ENCODE data around the gene BBIP1. TPM values are rescaled to one million over a fixed set of nuclear protein-coding genes. Genes with fewer than 3 reads are reported as not detected.
A peak's percentile ranks its signal among the peaks of the same experiment; 100 is the strongest.

BBIP1 gene
- total and polyA plus RNA-seq, 10 of the 15 experiments (the other 5 are each of a cell fraction or from before 2014, with no cell fraction given): 13.8 to 40.8 (median 31.3) TPM

- TF ChIP-seq ATF2 (IDR thresholded peaks at IDR 0.05; ENCODE audit: low read length) (peak; percentile 44; the same call in 1 of the 2 replicates), POLR2A (IDR thresholded peaks at IDR 0.05; ENCODE audit: low read depth, low read length) (peak; percentile 77)
Measured at GRCh38 chr10:110872145-110872983, 46.6 kb downstream of the BBIP1 start (continued).

DNA sequence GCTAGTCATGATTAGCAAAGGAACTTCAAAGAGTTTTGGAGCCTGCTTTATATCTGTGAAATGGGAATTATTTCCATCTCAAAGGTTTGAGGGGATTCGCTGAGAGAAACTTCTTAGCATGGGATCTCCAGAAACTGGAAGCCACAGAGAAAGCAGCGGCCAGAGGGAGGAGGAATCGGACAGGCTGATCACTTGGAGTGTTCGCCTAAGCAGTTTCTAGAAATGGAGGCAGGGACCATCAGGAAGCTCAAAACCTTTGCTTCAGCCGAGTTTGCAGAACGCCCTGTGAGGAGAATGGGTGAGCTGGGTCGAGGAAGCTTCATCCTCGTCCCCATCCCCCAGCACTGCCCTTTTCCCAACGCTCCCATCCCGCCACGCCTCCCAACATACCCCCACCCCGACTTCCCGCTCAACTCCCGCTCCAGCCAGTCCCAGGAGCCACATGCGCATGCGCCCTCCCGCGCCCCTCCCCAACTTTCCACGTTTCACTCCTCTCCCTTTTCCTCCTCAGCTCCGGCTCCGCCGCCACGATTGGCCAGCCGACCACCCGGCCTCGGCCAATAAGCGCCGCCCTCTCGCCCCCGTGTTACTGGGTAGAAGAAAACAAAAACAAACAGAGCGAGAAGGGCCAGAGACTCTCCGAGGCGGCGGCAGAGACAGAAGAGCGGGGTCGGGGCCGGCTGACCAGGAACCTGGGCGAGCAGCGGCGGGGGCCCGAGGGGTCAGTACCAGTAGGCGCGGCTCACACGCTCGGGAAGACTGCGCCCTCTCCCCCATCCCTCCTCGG lies 47.5 kb downstream of the BBIP1 start, which contains the start of gene PDCD4:
TSS of gene PDCD4 (plus strand) at position 631 of the 787 bp plus-strand sequence. CDS start 4,100 bp downstream, outside the sequence.
- no peaks in the 10 kb centered on the region for H3K9me3 ChIP-seq (replicated peaks; ENCODE audit: control insufficient read depth, insufficient read depth, low read length)
- H3K27me3 ChIP-seq (replicated peaks in 1 of 2; ENCODE audit: control insufficient read depth in 2 of 2, insufficient read depth in 2 of 2, low read length in 1 of 2): no peaks in the 10 kb centered on the region
- H4K20me1 ChIP-seq (ENCODE audit: control insufficient read depth, insufficient read depth): no peaks in the 10 kb centered on the region
- intact Hi-C loops (cut with micrococcal nuclease; ENCODE audit: unreplicated experiment) (loop anchor here (1.0 to 10.0 kb wide), 5 partner anchors 28 to 367 kb away; no protein-coding TSS in a partner anchor), in situ Hi-C loops (cut with MboI) (no loop called here)
- POLR2A ChIA-PET: interaction anchor here (0.6 to 1.9 kb wide), 15 partner anchors 9 to 448 kb away, joined by 3 to 24 read pairs (median 4); partner anchors contain the start of gene SHOC2
- CTCF ChIA-PET: interaction anchor here (0.8 to 1.1 kb wide), 5 partner anchors 11 to 68 kb away, joined by 3 to 8 read pairs (median 5); no protein-coding TSS in a partner anchor
- TSS peak; percentile 96 for BruUV-seq (replicated peaks)
- H3K36me3 ChIP-seq (ENCODE audit: control insufficient read depth in 2 of 2, insufficient read depth in 2 of 2, low read length in 1 of 2): no peaks in the 10 kb centered on the region
- ATAC-seq (peak; percentile 78), DNase-seq (ENCODE audit: low read depth, low spot score) (peak; percentile 86), FAIRE-seq (peak; percentile 44)
- peaks cover 48% of the 10 kb centered on the region for H3K4me1 ChIP-seq (ENCODE audit: control insufficient read depth, insufficient read depth, low read length)
- H2AFZ ChIP-seq (ENCODE audit: control insufficient read depth, low read depth, low read length): peak within 1 kb of the TSS; percentile 66
- H3K4me2 ChIP-seq (ENCODE audit: control insufficient read depth, insufficient read depth): peak within 1 kb of the TSS; percentile 100
- RAD21 ChIA-PET (ENCODE audit: unreplicated experiment): interaction anchor here (0.6 to 3.2 kb wide), 18 partner anchors 8 to 260 kb away, joined by 3 to 40 read pairs (median 6); partner anchors contain the start of genes BBIP1 and SHOC2
- peaks cover 72% of the 10 kb centered on the region for H3K79me2 ChIP-seq (ENCODE audit: control insufficient read depth, insufficient read depth, low read length)
- SMC1A ChIA-PET (ENCODE audit: uncharacterized antibody, unreplicated experiment): interaction anchor here (0.7 to 3.2 kb wide), 17 partner anchors 9 to 125 kb away, joined by 3 to 29 read pairs (median 4); partner anchors contain the start of gene BBIP1
- WGBS (ENCODE audit: insufficient coverage, insufficient replicate concordance, low lambda C conversion rate, missing lambda C conversion rate): under 1% methylated on average over 41 of the region's 47 CpGs
- H3K27ac ChIP-seq (ENCODE audit: control insufficient read depth, insufficient read depth): peak within 1 kb of the TSS; percentile 99
- H3K4me3 ChIP-seq: peak within 1 kb of the TSS; percentile 65
- H3K9ac ChIP-seq (ENCODE audit: control insufficient read depth, insufficient read depth, low read length): peak within 1 kb of the TSS; percentile 94
- TF ChIP-seq YY1 (IDR thresholded peaks at IDR 0.05; ENCODE audit: low read depth, low read length) (peak; percentile 45; the same call in 1 of the 2 replicates), ZSCAN29 (IDR thresholded peaks at IDR 0.05) (no peak), NFYB (IDR thresholded peaks at IDR 0.05; ENCODE audit: insufficient read depth, low read depth, low read length) (peak; percentile 78), BACH1 (IDR thresholded peaks at IDR 0.05; ENCODE audit: borderline replicate concordance) (no peak), IRF3 (IDR thresholded peaks at IDR 0.05) (0 out of 2 replicates have a peak, but pooled peaks have one; percentile 50), MTA3 (IDR thresholded peaks at IDR 0.05; ENCODE audit: borderline replicate concordance, low read length) (no peak), TBL1XR1 (IDR thresholded peaks at IDR 0.05; ENCODE audit: low read depth, low read length) (0 out of 2 replicates have a peak, but pooled peaks have one; percentile 45), USF1 (IDR thresholded peaks at IDR 0.05; ENCODE audit: borderline replicate concordance, extremely low read length, insufficient read depth, low read depth, low read length) (no peak), CREM (IDR thresholded peaks at IDR 0.05; ENCODE audit: low read depth) (no peak), LARP7 (IDR thresholded peaks at IDR 0.05) (no peak)
- TF ChIP-seq, protein P1, sequence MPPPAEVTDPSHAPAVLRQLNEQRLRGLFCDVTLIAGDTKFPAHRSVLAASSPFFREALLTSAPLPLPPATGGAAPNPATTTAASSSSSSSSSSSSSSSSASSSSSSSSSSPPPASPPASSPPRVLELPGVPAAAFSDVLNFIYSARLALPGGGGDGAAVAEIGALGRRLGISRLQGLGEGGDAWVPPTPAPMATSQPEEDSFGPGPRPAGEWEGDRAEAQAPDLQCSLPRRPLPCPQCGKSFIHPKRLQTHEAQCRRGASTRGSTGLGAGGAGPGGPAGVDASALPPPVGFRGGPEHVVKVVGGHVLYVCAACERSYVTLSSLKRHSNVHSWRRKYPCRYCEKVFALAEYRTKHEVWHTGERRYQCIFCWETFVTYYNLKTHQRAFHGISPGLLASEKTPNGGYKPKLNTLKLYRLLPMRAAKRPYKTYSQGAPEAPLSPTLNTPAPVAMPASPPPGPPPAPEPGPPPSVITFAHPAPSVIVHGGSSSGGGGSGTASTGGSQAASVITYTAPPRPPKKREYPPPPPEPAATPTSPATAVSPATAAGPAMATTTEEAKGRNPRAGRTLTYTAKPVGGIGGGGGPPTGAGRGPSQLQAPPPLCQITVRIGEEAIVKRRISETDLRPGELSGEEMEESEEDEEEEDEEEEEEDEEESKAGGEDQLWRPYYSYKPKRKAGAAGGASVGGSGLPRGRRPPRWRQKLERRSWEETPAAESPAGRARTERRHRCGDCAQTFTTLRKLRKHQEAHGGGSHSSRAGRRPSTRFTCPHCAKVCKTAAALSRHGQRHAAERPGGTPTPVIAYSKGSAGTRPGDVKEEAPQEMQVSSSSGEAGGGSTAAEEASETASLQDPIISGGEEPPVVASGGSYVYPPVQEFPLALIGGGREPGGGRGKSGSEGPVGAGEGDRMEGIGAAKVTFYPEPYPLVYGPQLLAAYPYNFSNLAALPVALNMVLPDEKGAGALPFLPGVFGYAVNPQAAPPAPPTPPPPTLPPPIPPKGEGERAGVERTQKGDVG (CRISPR knock-in tag; IDR thresholded peaks at IDR 0.05): no peak

Data from GM12878 (cell line).